PC-3 (cell line): ENCODE measurements around the gene EIF4E1B. TPM values are rescaled to one million over a fixed set of nuclear protein-coding genes. Genes with fewer than 3 reads are reported as not detected.

Source experiments
- ATAC-seq: fragments of 200-7000 bp; cut with Tn5 transposase; 2 replicates; pipeline ENCODE4 v1.9.1; 2020; ENCODE audit warnings: mild to moderate bottlenecking, moderate library complexity
- BruUV-seq: library from RNA; stranded (reverse); fragments of 400-500 nt; replicated peaks from 2 replicates; lab custom pipeline; 2021; lab: Mats Ljungman, UMichigan
- CTCF ChIA-PET: fragments of 300-600 bp; sonication (Branson Sonifier 250); formaldehyde crosslinking; loops from one replicate; lab custom pipeline; 2022; ENCODE audit warnings: antibody characterized with exemption; lab: Charles Lee
- POLR2A ChIA-PET: fragments of 300-600 bp; sonication (Branson Sonifier 250); formaldehyde crosslinking; loops from one replicate; lab custom pipeline; 2022; ENCODE audit warnings: antibody characterized with exemption; ENCODE audit not compliant: unreplicated experiment; lab: Charles Lee
- DNase-seq: peaks from one replicate; pipeline ENCODE4 v3.0.0-alpha.2; 2015
- H2AFZ ChIP-seq: fragments of 300-600 bp; sonication (generic); 2 replicates; pipeline ENCODE4 v1.6.0; 2016; ENCODE audit warnings: antibody characterized with exemption, low read length
- H3F3A ChIP-seq: fragments of 300-600 bp; sonication (generic); one replicate; pipeline ENCODE4 v1.6.0; 2017; ENCODE audit warnings: antibody characterized with exemption, low read length, control low read depth, mild to moderate bottlenecking; ENCODE audit not compliant: unreplicated experiment
- H3K27ac ChIP-seq: fragments of 300-600 bp; sonication (generic); 2 replicates; pipeline ENCODE4 v1.5.1; 2016; ENCODE audit warnings: mild to moderate bottlenecking, low read length
- H3K27me3 ChIP-seq: fragments of 300-600 bp; sonication (generic); 2 replicates; pipeline ENCODE4 v1.6.1; 2016; ENCODE audit warnings: low read length, mixed read lengths
- H3K36me3 ChIP-seq: fragments of 300-600 bp; sonication (generic); 2 replicates; pipeline ENCODE4 v1.6.1; 2016; ENCODE audit warnings: low read depth, mixed run types, low read length, mixed read lengths
- H3K4me1 ChIP-seq: fragments of 300-600 bp; sonication (generic); 2 replicates; pipeline ENCODE4 v1.5.1; 2016; ENCODE audit warnings: low read length; ENCODE audit not compliant: insufficient read depth
- H3K4me2 ChIP-seq: fragments of 300-600 bp; sonication (generic); 2 replicates; pipeline ENCODE4 v1.6.0; 2016; ENCODE audit warnings: low read length
- H3K4me3 ChIP-seq: fragments of 300-600 bp; sonication (generic); 2 replicates; pipeline ENCODE4 v1.5.1; 2016; ENCODE audit warnings: mild to moderate bottlenecking, low read length, mixed read lengths
- H3K79me2 ChIP-seq: fragments of 300-600 bp; sonication (generic); 2 replicates; pipeline ENCODE4 v1.6.1; 2017; ENCODE audit warnings: low read length, mixed read lengths
- H3K9ac ChIP-seq: fragments of 300-600 bp; sonication (generic); 2 replicates; pipeline ENCODE4 v1.6.0; 2016; ENCODE audit warnings: mild to moderate bottlenecking, low read length
- H3K9me2 ChIP-seq: fragments of 300-600 bp; sonication (generic); replicated peaks from 2 replicates; pipeline ENCODE4 v1.6.1; 2016; ENCODE audit warnings: mixed run types, low read length, mixed read lengths
- H3K9me3 ChIP-seq: fragments of 300-600 bp; sonication (generic); 2 replicates; pipeline ENCODE4 v1.6.1; 2016; ENCODE audit warnings: low read length, mixed read lengths
- H4K20me1 ChIP-seq: fragments of 300-600 bp; sonication (generic); 2 replicates; pipeline ENCODE4 v1.6.1; 2016; ENCODE audit warnings: low read length, mixed read lengths
- EZH2 ChIP-seq: fragments of 300-600 bp; sonication (generic); IDR thresholded peaks from one replicate; pipeline ENCODE4 v1.6.1; 2017; ENCODE audit warnings: antibody characterized with exemption, mild to moderate bottlenecking, low read length; ENCODE audit not compliant: unreplicated experiment
- EZH2phosphoT487 ChIP-seq: fragments of 300-600 bp; sonication (generic); IDR thresholded peaks from 2 replicates; pipeline ENCODE4 v1.6.1; 2018; ENCODE audit warnings: mild to moderate bottlenecking, antibody characterized with exemption, low read length, borderline replicate concordance
- intact Hi-C: fragments of 100-400 bp; cut with micrococcal nuclease; formaldehyde crosslinking; loops from 2 replicates; pipeline ENCODE4 v1.9.0; 2023
- total RNA-seq: library from RNA; depleted of rRNA; stranded (reverse); fragments of >200 nt; gene quantifications from 2 replicates; pipeline ENCODE4 v1.2.3, GENCODE V29; 2014
- TF ChIP-seq, protein P1 (sequence below): fragments of 300-600 bp; sonication (generic); conservative IDR thresholded peaks from 2 replicates; pipeline ENCODE4 v1.5.1; 2017; ENCODE audit warnings: antibody characterized with exemption, low read depth, mild to moderate bottlenecking, low read length

The EIF4E1B gene
- total RNA-seq, 1 experiment from 2014 or later = not detected

DNA sequence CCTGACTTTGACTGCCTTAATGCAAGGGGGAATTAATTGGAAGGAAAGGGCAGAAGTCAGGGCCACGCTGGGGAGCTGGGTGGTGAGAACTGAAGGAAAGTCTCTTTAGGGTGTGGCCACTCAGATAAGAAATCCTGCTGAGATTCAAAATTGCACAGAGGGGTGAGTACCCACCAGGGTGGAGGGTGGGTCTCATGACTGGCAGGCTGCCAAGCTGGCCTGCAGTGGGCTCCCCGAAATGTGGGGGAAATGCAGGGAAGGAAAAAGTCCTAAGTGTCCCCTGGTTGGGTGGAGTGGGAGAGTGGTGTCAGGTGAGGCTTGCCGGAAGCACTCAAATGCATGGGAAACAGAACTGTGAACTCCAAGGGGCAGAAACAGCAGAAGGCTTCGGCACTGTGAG is 40.9 kb downstream of the EIF4E1B start:
- no peak overlapping the region for H2AFZ ChIP-seq
- BruUV-seq = no TSS peak

GRCh38 chr5:176671890-176672747 is 41.6 kb downstream of the EIF4E1B start:
- TF ChIP-seq, protein P1, sequence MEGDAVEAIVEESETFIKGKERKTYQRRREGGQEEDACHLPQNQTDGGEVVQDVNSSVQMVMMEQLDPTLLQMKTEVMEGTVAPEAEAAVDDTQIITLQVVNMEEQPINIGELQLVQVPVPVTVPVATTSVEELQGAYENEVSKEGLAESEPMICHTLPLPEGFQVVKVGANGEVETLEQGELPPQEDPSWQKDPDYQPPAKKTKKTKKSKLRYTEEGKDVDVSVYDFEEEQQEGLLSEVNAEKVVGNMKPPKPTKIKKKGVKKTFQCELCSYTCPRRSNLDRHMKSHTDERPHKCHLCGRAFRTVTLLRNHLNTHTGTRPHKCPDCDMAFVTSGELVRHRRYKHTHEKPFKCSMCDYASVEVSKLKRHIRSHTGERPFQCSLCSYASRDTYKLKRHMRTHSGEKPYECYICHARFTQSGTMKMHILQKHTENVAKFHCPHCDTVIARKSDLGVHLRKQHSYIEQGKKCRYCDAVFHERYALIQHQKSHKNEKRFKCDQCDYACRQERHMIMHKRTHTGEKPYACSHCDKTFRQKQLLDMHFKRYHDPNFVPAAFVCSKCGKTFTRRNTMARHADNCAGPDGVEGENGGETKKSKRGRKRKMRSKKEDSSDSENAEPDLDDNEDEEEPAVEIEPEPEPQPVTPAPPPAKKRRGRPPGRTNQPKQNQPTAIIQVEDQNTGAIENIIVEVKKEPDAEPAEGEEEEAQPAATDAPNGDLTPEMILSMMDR = no peak
- BruUV-seq = no TSS peak
- Histone ChIP-seq H3K9me3 (no peaks in the 10 kb centered on the region), H4K20me1 (no peaks in the 10 kb centered on the region), H3K4me1 (peaks cover 10% of the 10 kb centered on the region), H3K27me3 (peaks cover 23% of the 10 kb centered on the region; the same call in 1 of the 2 replicates), H3K79me2 (no peaks in the 10 kb centered on the region), H3K36me3 (no peaks in the 10 kb centered on the region), H3K4me3 (no peak overlapping the region), H2AFZ (no peak overlapping the region), H3K9ac (no peak overlapping the region), H3F3A (no peaks in the 10 kb centered on the region), H3K27ac (no peak overlapping the region), H3K9me2 (no peaks in the 10 kb centered on the region), H3K4me2 (no peak overlapping the region)
- intact Hi-C loops = no loop called here
- no peak for ATAC-seq
- no peak for DNase-seq
- ChIA-PET CTCF (no interaction called here), POLR2A (no interaction called here)

More for the DNA sequence above, 40.9 kb downstream of the EIF4E1B start:
- no peak overlapping the region for H3K4me3 ChIP-seq
- ATAC-seq (no peak), DNase-seq (no peak)
- ChIA-PET CTCF (no interaction called here), POLR2A (no interaction called here)
- no peaks in the 10 kb centered on the region for H3K36me3 ChIP-seq
- H3K9me2 ChIP-seq = no peaks in the 10 kb centered on the region
- peaks cover 23% of the 10 kb centered on the region; the same call in 1 of the 2 replicates for H3K27me3 ChIP-seq
- H3F3A ChIP-seq = no peaks in the 10 kb centered on the region
- intact Hi-C loops = no loop called here
- no peak overlapping the region for H3K9ac ChIP-seq
- H3K79me2 ChIP-seq = no peaks in the 10 kb centered on the region
- no peak overlapping the region for H3K4me2 ChIP-seq
- no peaks in the 10 kb centered on the region for H3K9me3 ChIP-seq
- H4K20me1 ChIP-seq = no peaks in the 10 kb centered on the region
- TF ChIP-seq EZH2 = no peak
- TF ChIP-seq EZH2phosphoT487 = no peak
- TF ChIP-seq, protein P1 = no peak
- H3K27ac ChIP-seq = no peak overlapping the region
- H3K4me1 ChIP-seq = peaks cover 7% of the 10 kb centered on the region
